Colon (tissue), 2 donors: ENCODE measurements around the gene ELAVL1.

Source experiments
- FAIRE-seq: peaks from 2 replicates; lab custom pipeline; 2012; peaks lifted over from hg19 to GRCh38; lab: Jason Lieb, UNC
- donor health status: control.
- donor health status: control.

Gene ELAVL1

GRCh38 chr19:8020681-8021080, 15.2 kb upstream of the ELAVL1 start:
- FAIRE-seq = no peak

- no peak for FAIRE-seq
Observed at GRCh38 chr19:8017808-8018207, 12.4 kb upstream of the ELAVL1 start.

- no peak for FAIRE-seq
Observed at GRCh38 chr19:8004723-8005513, 523 bp downstream of the ELAVL1 start.

- no peak for FAIRE-seq
Observed at GRCh38 chr19:8004001-8004400, 1.4 kb downstream of the ELAVL1 start.

GRCh38 chr19:8001995-8002849, 3.2 kb downstream of the ELAVL1 start:
- no peak for FAIRE-seq

- no peak for FAIRE-seq
Observed at GRCh38 chr19:8001651-8001994, 3.8 kb downstream of the ELAVL1 start.

GRCh38 chr19:8000298-8001038, 5.0 kb downstream of the ELAVL1 start:
- FAIRE-seq = no peak

- no peak for FAIRE-seq
Observed at GRCh38 chr19:7999376-7999775, 6.1 kb downstream of the ELAVL1 start.

GRCh38 chr19:7997809-7998480, 7.5 kb downstream of the ELAVL1 start:
- FAIRE-seq = no peak

GRCh38 chr19:7996883-7997282, 8.6 kb downstream of the ELAVL1 start:
- no peak for FAIRE-seq

GRCh38 chr19:7995810-7996158, 9.7 kb downstream of the ELAVL1 start:
- FAIRE-seq = no peak

- no peak for FAIRE-seq
Observed at GRCh38 chr19:7994928-7995809, 10.3 kb downstream of the ELAVL1 start.

GRCh38 chr19:7994114-7994513, 11.3 kb downstream of the ELAVL1 start:
- FAIRE-seq = no peak

- no peak for FAIRE-seq
Observed at GRCh38 chr19:7993560-7993959, 11.9 kb downstream of the ELAVL1 start.

- no peak for FAIRE-seq
Observed at GRCh38 chr19:7992575-7992974, 12.9 kb downstream of the ELAVL1 start.

GRCh38 chr19:7989071-7989575, 16.3 kb downstream of the ELAVL1 start:
- FAIRE-seq = no peak

- FAIRE-seq = no peak
Observed at GRCh38 chr19:7988307-7988706, 17.1 kb downstream of the ELAVL1 start.

GRCh38 chr19:7987114-7987768, 18.2 kb downstream of the ELAVL1 start:
- FAIRE-seq = no peak

- FAIRE-seq = no peak
Observed at GRCh38 chr19:7986321-7987113, 18.9 kb downstream of the ELAVL1 start.

- FAIRE-seq = no peak
Observed at GRCh38 chr19:7985481-7985911, 19.9 kb downstream of the ELAVL1 start.
